H1 (cell line): ENCODE results near the gene RSU1. TPM values are rescaled to one million over a fixed set of nuclear protein-coding genes. Genes with fewer than 3 reads are reported as not detected.

ENCODE experiments used
- CTCF ChIA-PET: fragments of 300-600 bp; sonication (Branson Sonifier 250); formaldehyde crosslinking; loops from one replicate; lab custom pipeline; 2021; ENCODE audit not compliant: partially characterized antibody; lab: Charles Lee
- POLR2A ChIA-PET: fragments of 300-600 bp; sonication (Branson Sonifier 250); formaldehyde crosslinking; loops from one replicate; lab custom pipeline; 2021; ENCODE audit warnings: inconsistent platforms; ENCODE audit not compliant: partially characterized antibody; lab: Charles Lee
- DNase-seq, 2 experiments: peaks; one replicate each; pipeline versions ENCODE4 v3.0.0 to v3.0.0-alpha.2; 2010 to 2022; ENCODE audit warnings: low spot score in 2 of 2, low read depth in 1 of 2, mixed read lengths in 1 of 2
- FAIRE-seq: peaks from 2 replicates; lab custom pipeline; 2011; peaks lifted over from hg19 to GRCh38; lab: Jason Lieb, UNC
- H2AFZ ChIP-seq: 2 replicates; pipeline ENCODE4 v1.8.1; 2012; ENCODE audit warnings: low read length, inconsistent platforms
- H2AK5ac ChIP-seq: 2 replicates; pipeline ENCODE4 v1.6.1; 2013; ENCODE audit warnings: low read depth, low read length
- H2BK120ac ChIP-seq: replicated peaks from 2 replicates; pipeline ENCODE3; 2013; ENCODE audit warnings: low read depth, low read length, inconsistent platforms
- H2BK12ac ChIP-seq: 2 replicates; pipeline ENCODE4 v1.6.1; 2013; ENCODE audit warnings: low read depth, low read length
- H2BK15ac ChIP-seq: 2 replicates; pipeline ENCODE4 v1.6.1; 2013; ENCODE audit warnings: low read length
- H2BK20ac ChIP-seq: 2 replicates; pipeline ENCODE4 v1.6.1; 2013; ENCODE audit warnings: low read length
- H2BK5ac ChIP-seq: 2 replicates; pipeline ENCODE4 v1.6.1; 2013; ENCODE audit warnings: low read depth, low read length
- H3K14ac ChIP-seq: 2 replicates; pipeline ENCODE4 v1.6.1; 2013; ENCODE audit warnings: inconsistent platforms; ENCODE audit not compliant: insufficient read length
- H3K18ac ChIP-seq: 2 replicates; pipeline ENCODE4 v1.6.1; 2013; ENCODE audit warnings: low read length; ENCODE audit errors: extremely low read depth
- H3K23ac ChIP-seq: 2 replicates; pipeline ENCODE4 v1.6.1; 2013; ENCODE audit warnings: inconsistent platforms; ENCODE audit not compliant: insufficient read length
- H3K23me2 ChIP-seq: 2 replicates; pipeline ENCODE4 v1.6.1; 2013; ENCODE audit warnings: low read depth, low read length
- H3K27ac ChIP-seq: 2 replicates; pipeline ENCODE4 v1.6.1; 2011; ENCODE audit warnings: low read depth, low read length, inconsistent platforms
- H3K27me3 ChIP-seq, 4 experiments: replicated peaks in 1 of 4; 1 replicate in 1 of 4; 2 replicates in 3 of 4; pipeline versions ENCODE4 v1.6.1 to v1.8.1; 2011 to 2013; ENCODE audit warnings: low read length in 3 of 4, mild to moderate bottlenecking in 3 of 4, inconsistent platforms in 2 of 4, mixed read lengths in 2 of 4, moderate library complexity in 1 of 4; ENCODE audit not compliant: control insufficient read depth in 3 of 4, insufficient read depth in 3 of 4; ENCODE audit errors: extremely low read depth in 1 of 4
- H3K36me3 ChIP-seq, 4 experiments: 2 replicates each; pipeline versions ENCODE4 v1.6.1 to v1.8.1; 2011 to 2013; ENCODE audit warnings: mild to moderate bottlenecking in 4 of 4, low read length in 3 of 4, moderate library complexity in 2 of 4, control low read depth in 1 of 4, inconsistent platforms in 1 of 4; ENCODE audit not compliant: insufficient read depth in 4 of 4, control insufficient read depth in 2 of 4
- H3K4ac ChIP-seq: replicated peaks from 2 replicates; pipeline ENCODE3; 2013; ENCODE audit warnings: low read length, low read depth, mixed read lengths, inconsistent platforms; ENCODE audit not compliant: insufficient read length
- H3K4me1 ChIP-seq, 4 experiments: replicated peaks in 1 of 4; 1 replicate in 1 of 4; 2 replicates in 3 of 4; pipeline versions ENCODE4 v1.6.1 to v1.8.1; 2011 to 2013; ENCODE audit warnings: low read length in 3 of 4, inconsistent platforms in 2 of 4, mixed read lengths in 1 of 4; ENCODE audit not compliant: insufficient read depth in 4 of 4, control insufficient read depth in 3 of 4
- H3K4me2 ChIP-seq, 2 experiments: 2 replicates each; pipeline versions ENCODE4 v1.6.1 to v1.8.1; 2011 to 2013; ENCODE audit warnings: low read depth in 2 of 2, low read length in 2 of 2, control low read depth in 1 of 2, inconsistent platforms in 1 of 2, mild to moderate bottlenecking in 1 of 2; ENCODE audit not compliant: insufficient read depth in 1 of 2
- H3K4me3 ChIP-seq, 4 experiments: fragments of 200-600, 300-600 bp in 1 of 4; sonication (generic), shearing (Covaris generic), sonication (Bioruptor Twin) in 1 of 4; 2 replicates each; pipeline versions ENCODE4 v1.5.1 to v1.8.1; 2011 to 2016; ENCODE audit warnings: low read length in 4 of 4, low read depth in 3 of 4, control low read depth in 2 of 4, inconsistent platforms in 2 of 4, mild to moderate bottlenecking in 2 of 4, mixed read lengths in 1 of 4, moderate library complexity in 1 of 4; ENCODE audit not compliant: insufficient read depth in 2 of 4; ENCODE audit errors: extremely low read depth in 1 of 4
- H3K56ac ChIP-seq: replicated peaks from 2 replicates; pipeline ENCODE3; 2013; ENCODE audit warnings: low read depth, mild to moderate bottlenecking, mixed read lengths, low read length, inconsistent platforms; ENCODE audit not compliant: insufficient read length
- H3K79me1 ChIP-seq: 2 replicates; pipeline ENCODE4 v1.6.1; 2013; ENCODE audit warnings: low read depth, low read length, control low read depth
- H3K79me2 ChIP-seq, 2 experiments: 2 replicates each; pipeline versions ENCODE4 v1.6.1 to v1.8.1; 2012 to 2013; ENCODE audit warnings: low read length in 2 of 2, mild to moderate bottlenecking in 2 of 2, inconsistent platforms in 1 of 2; ENCODE audit not compliant: insufficient read depth in 2 of 2, control insufficient read depth in 1 of 2
- H3K9ac ChIP-seq, 4 experiments: replicated peaks in 1 of 4; 1 replicate in 1 of 4; 2 replicates in 3 of 4; pipeline versions ENCODE4 v1.6.1 to v1.8.1; 2011 to 2013; ENCODE audit warnings: low read depth in 3 of 4, low read length in 3 of 4, control low read depth in 2 of 4, mild to moderate bottlenecking in 2 of 4, moderate library complexity in 2 of 4, inconsistent platforms in 1 of 4; ENCODE audit errors: extremely low read depth in 1 of 4
- H3K9me3 ChIP-seq, 2 experiments: 2 replicates each; pipeline versions ENCODE4 v1.6.1 to v1.8.1; 2012 to 2013; ENCODE audit warnings: mild to moderate bottlenecking in 2 of 2, moderate library complexity in 2 of 2, control low read depth in 1 of 2, inconsistent platforms in 1 of 2, low read depth in 1 of 2, low read length in 1 of 2, mixed read lengths in 1 of 2; ENCODE audit not compliant: insufficient read depth in 2 of 2
- H4K20me1 ChIP-seq, 2 experiments: replicated peaks in 1 of 2; 2 replicates each; pipeline versions ENCODE3 to v1.8.1; 2011 to 2013; ENCODE audit warnings: inconsistent platforms in 2 of 2, low read length in 2 of 2, mild to moderate bottlenecking in 1 of 2; ENCODE audit not compliant: insufficient read depth in 2 of 2, control insufficient read depth in 1 of 2
- H4K5ac ChIP-seq: 2 replicates; pipeline ENCODE4 v1.6.1; 2013; ENCODE audit warnings: low read length, low read depth, mixed read lengths, inconsistent platforms; ENCODE audit not compliant: insufficient read length
- H4K8ac ChIP-seq: 2 replicates; pipeline ENCODE4 v1.8.0; 2013; ENCODE audit warnings: mild to moderate bottlenecking, moderate library complexity, low read length, inconsistent platforms; ENCODE audit not compliant: insufficient read depth; ENCODE audit errors: extremely low read depth
- H4K91ac ChIP-seq: replicated peaks from 2 replicates; pipeline ENCODE3; 2013; ENCODE audit warnings: low read length, mixed read lengths, inconsistent platforms; ENCODE audit not compliant: insufficient read length
- ATF2 ChIP-seq: IDR thresholded peaks from 2 replicates; pipeline ENCODE4 v1.6.1; 2012; ENCODE audit warnings: low read length, inconsistent platforms
- BCL11A ChIP-seq, 2 experiments: IDR thresholded peaks; one replicate each; pipeline ENCODE4 v1.6.1; 2011; ENCODE audit warnings: low read depth in 2 of 2, low read length in 2 of 2, mild to moderate bottlenecking in 2 of 2
- CEBPB ChIP-seq: IDR thresholded peaks from 2 replicates; pipeline ENCODE4 v1.6.1; 2012; ENCODE audit warnings: low read depth, low read length
- JUN ChIP-seq: IDR thresholded peaks from 2 replicates; pipeline ENCODE4 v1.6.1; 2011; ENCODE audit warnings: low read depth, mild to moderate bottlenecking, improper control_type of control experiment, low read length
- RBBP5 ChIP-seq: IDR thresholded peaks from 2 replicates; pipeline ENCODE4 v1.7.1; 2012; ENCODE audit warnings: low read depth, mild to moderate bottlenecking, inconsistent platforms, low read length, moderate library complexity, borderline replicate concordance
- SP4 ChIP-seq: IDR thresholded peaks from 2 replicates; pipeline ENCODE4 v1.6.1; 2012; ENCODE audit warnings: low read length, inconsistent platforms
- ZNF274 ChIP-seq: IDR thresholded peaks from 2 replicates; pipeline ENCODE4 v1.7.0; 2012; ENCODE audit warnings: low read length, borderline replicate concordance; ENCODE audit errors: extremely low read depth
- WGBS, 2 experiments: shearing (Covaris generic) in 1 of 2; methylation state at CpG; one replicate each; pipeline versions ENCODE4 v1.1.6 to v1.1.7; 2013 to 2015; ENCODE audit warnings: low lambda C conversion rate in 2 of 2, mixed read lengths in 2 of 2, inconsistent platforms in 1 of 2, low coverage in 1 of 2, missing lambda C conversion rate in 1 of 2; ENCODE audit not compliant: insufficient replicate concordance in 2 of 2, insufficient coverage in 1 of 2, insufficient read length in 1 of 2; ENCODE audit errors: extremely low coverage in 1 of 2, missing lambda C conversion rate in 1 of 2; 5-methylcytosine and 5-hydroxymethylcytosine counted together
- polyA plus RNA-seq, 7 experiments: library from polyadenylated mRNA; depleted of rRNA in 3 of 7; stranded (reverse) in 5 of 7; unstranded in 2 of 7; fragments of >200 nt in 5 of 7; fragments of 200-250 nt in 2 of 7; gene quantifications; 1 replicate in 5 of 7; 2 replicates in 1 of 7; 4 replicates in 1 of 7; pipeline versions ENCODE4 v1.2.1 to v1.2.3, GENCODE V29; 2011 to 2013; ENCODE audit warnings: missing spikeins in 2 of 7, mixed read lengths in 2 of 7
- total RNA-seq: library from RNA; stranded (reverse); fragmentation: NEBNext Ultra II Directional; extraction: Animal tissue kit (Norgen Biotek cat#: 25700); gene quantifications from 2 replicates; pipeline ENCODE4 v1.2.1, GENCODE V29; 2021
- TF ChIP-seq, protein P1 (sequence below): IDR thresholded peaks from 2 replicates; pipeline ENCODE4 v1.6.1; 2011; ENCODE audit warnings: low read depth, mild to moderate bottlenecking, low read length; ENCODE audit not compliant: insufficient read depth

Gene RSU1
- total and polyA plus RNA-seq, 2 of the 8 experiments (the other 6 are each of a cell fraction or from before 2014, with no cell fraction given): 50.0 to 68.2 TPM

- 83% methylated on average over 6 of the region's 6 CpGs; no CpG with 5 or more reads in 1 of the 2 experiments for WGBS, 2 experiments
- H3K36me3 ChIP-seq: no peaks in the 10 kb centered on the region; a peak in 1 of 8 replicates
- H3K27ac ChIP-seq: no peak overlapping the region
- no peak overlapping the region for H3K4me2 ChIP-seq
- no peaks in the 10 kb centered on the region for H3K23me2 ChIP-seq
- no peak overlapping the region for H2BK5ac ChIP-seq
- H3K27me3 ChIP-seq: no peaks in the 10 kb centered on the region
- H3K9me3 ChIP-seq: no peaks in the 10 kb centered on the region
- TF ChIP-seq JUN: no peak
- TF ChIP-seq SP4: no peak
- TF ChIP-seq ZNF274: no peak
- TF ChIP-seq, protein P1, sequence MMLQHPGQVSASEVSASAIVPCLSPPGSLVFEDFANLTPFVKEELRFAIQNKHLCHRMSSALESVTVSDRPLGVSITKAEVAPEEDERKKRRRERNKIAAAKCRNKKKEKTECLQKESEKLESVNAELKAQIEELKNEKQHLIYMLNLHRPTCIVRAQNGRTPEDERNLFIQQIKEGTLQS: no peak
- no peak for TF ChIP-seq BCL11A (IDR thresholded peaks at IDR 0.05; ENCODE audit: low read depth in 2 of 2, low read length in 2 of 2)
- no peak for TF ChIP-seq CEBPB
- TF ChIP-seq ATF2: no peak
- no peak for TF ChIP-seq RBBP5
- ChIA-PET CTCF (interaction anchor here (1.6 kb wide), 1 partner anchor 20 kb away, joined by 4 read pairs; no protein-coding TSS in a partner anchor), POLR2A (no interaction called here)
- H3K18ac ChIP-seq: no peak overlapping the region
- H2BK120ac ChIP-seq: no peak overlapping the region
- no peak overlapping the region for H4K91ac ChIP-seq
- no peaks in the 10 kb centered on the region for H3K4me1 ChIP-seq
- DNase-seq (no peak), FAIRE-seq (no peak)
- no peak overlapping the region for H2AFZ ChIP-seq
- H2AK5ac ChIP-seq: no peak overlapping the region
- no peak overlapping the region for H2BK15ac ChIP-seq
- H3K14ac ChIP-seq: no peak overlapping the region
- H4K8ac ChIP-seq: no peak overlapping the region
- no peak overlapping the region for H2BK20ac ChIP-seq
- H4K20me1 ChIP-seq: peaks cover 0 to 2% of the 10 kb centered on the region in 2 experiments
- no peak overlapping the region for H3K56ac ChIP-seq
- no peak overlapping the region for H3K9ac ChIP-seq
- no peak overlapping the region for H2BK12ac ChIP-seq
- no peak overlapping the region for H3K4me3 ChIP-seq
- no peak overlapping the region for H3K23ac ChIP-seq
- no peaks in the 10 kb centered on the region for H3K79me2 ChIP-seq
- no peak overlapping the region for H3K4ac ChIP-seq
- H4K5ac ChIP-seq: no peak overlapping the region
- no peaks in the 10 kb centered on the region for H3K79me1 ChIP-seq
Measured at GRCh38 chr10:16673443-16673842, 143.8 kb downstream of the RSU1 start.
